HTERT RPE-1 (cell line): ENCODE results near the gene PNPLA1.

ENCODE experiments used
- in situ Hi-C: fragments of 300-500 bp; cut with MboI; formaldehyde crosslinking; loops from 4 replicates; pipeline ENCODE4 v1.14.3; 2020; ENCODE audit warnings: low sequenced_read_pairs

Gene PNPLA1

GRCh38 chr6:36245572-36246061 lies 24.2 kb upstream of the PNPLA1 start:
- in situ Hi-C loops = no loop called here

GRCh38 chr6:36246506-36247268 lies 23.2 kb upstream of the PNPLA1 start:
- in situ Hi-C loops = no loop called here

GRCh38 chr6:36247693-36248092 lies 22.2 kb upstream of the PNPLA1 start:
- in situ Hi-C loops = no loop called here

- in situ Hi-C loops = no loop called here
These were observed 20.9 kb upstream of the PNPLA1 start for GRCh38 chr6:36248980-36249379.

GRCh38 chr6:36249536-36249935 lies 20.3 kb upstream of the PNPLA1 start:
- in situ Hi-C loops = no loop called here

GRCh38 chr6:36252005-36252404 lies 17.9 kb upstream of the PNPLA1 start:
- in situ Hi-C loops = no loop called here

- in situ Hi-C loops = no loop called here
These were observed 6.4 kb upstream of the PNPLA1 start for GRCh38 chr6:36263390-36264000.

- in situ Hi-C loops = no loop called here
These were observed 4.1 kb upstream of the PNPLA1 start for GRCh38 chr6:36265744-36266143.

- in situ Hi-C loops = no loop called here
These were observed 2.8 kb upstream of the PNPLA1 start for GRCh38 chr6:36266913-36267644.

- in situ Hi-C loops = no loop called here
These were observed 2.0 kb upstream of the PNPLA1 start for GRCh38 chr6:36267731-36268477.

- in situ Hi-C loops = no loop called here
These were observed 1.2 kb upstream of the PNPLA1 start for GRCh38 chr6:36268478-36269275.

GRCh38 chr6:36272234-36272633 lies 2.4 kb downstream of the PNPLA1 start:
- in situ Hi-C loops = no loop called here

GRCh38 chr6:36273067-36273466 lies 3.2 kb downstream of the PNPLA1 start:
- in situ Hi-C loops = no loop called here

GRCh38 chr6:36273802-36274514 lies 4.1 kb downstream of the PNPLA1 start:
- in situ Hi-C loops = no loop called here

- in situ Hi-C loops = no loop called here
These were observed 7.0 kb downstream of the PNPLA1 start for GRCh38 chr6:36276581-36277536.

- in situ Hi-C loops = no loop called here
These were observed 8.1 kb downstream of the PNPLA1 start for GRCh38 chr6:36277946-36278470.

GRCh38 chr6:36280467-36280866 lies 10.6 kb downstream of the PNPLA1 start:
- in situ Hi-C loops = no loop called here

- in situ Hi-C loops = no loop called here
These were observed 11.1 kb downstream of the PNPLA1 start for GRCh38 chr6:36280983-36281382.
